Measurements from ENCODE around the gene PPP2R2B. TPM values are rescaled to one million over a fixed set of nuclear protein-coding genes. Genes with fewer than 3 reads are reported as not detected.

Gene PPP2R2B
- total and polyA plus RNA-seq, 2 donors (not counting 3 experiments of a cell fraction or from before 2014, with no cell fraction given), result not detected

DNA sequence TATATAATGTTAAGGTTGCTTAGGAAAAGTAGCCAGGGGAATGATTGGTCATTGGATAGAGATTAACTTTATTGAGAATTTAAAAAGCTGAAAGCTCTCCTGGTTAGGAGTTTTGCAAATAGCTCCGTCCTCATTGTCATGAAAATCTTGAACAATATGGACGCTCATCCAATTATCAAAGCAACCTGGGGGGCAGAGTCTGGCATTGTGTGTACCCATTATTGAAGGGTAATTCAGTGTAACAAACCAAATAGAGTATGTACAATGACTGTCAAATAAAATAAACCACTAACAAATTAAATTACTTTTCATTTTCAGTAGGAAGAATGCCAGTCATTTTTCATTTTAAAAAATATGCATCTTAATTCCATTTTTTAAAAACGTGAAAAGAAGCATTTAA lies 218.6 kb downstream of the PPP2R2B start:
- dilution Hi-C loops (cut with MboI; ENCODE audit: extremely low pct_ligation_motif_present, low sequenced_read_pairs) (no loop called here), intact Hi-C loops (cut with micrococcal nuclease) (loop anchor here (5.0 kb wide), 1 partner anchor 527 kb away; no protein-coding TSS in a partner anchor)
- TF ChIP-seq POLR2A (IDR thresholded peaks at IDR 0.05; ENCODE audit: low read depth, low read length) (no peak), FOS (IDR thresholded peaks at IDR 0.05; ENCODE audit: borderline replicate concordance, insufficient read depth, low read length) (no peak), POLR2AphosphoS5 (IDR thresholded peaks at IDR 0.05; ENCODE audit: insufficient read depth, low read depth, low read length) (no peak), JUN (IDR thresholded peaks at IDR 0.05; ENCODE audit: borderline replicate concordance, insufficient read depth, insufficient read length, low read depth) (no peak), MYC (IDR thresholded peaks at IDR 0.05; ENCODE audit: low read depth, low read length) (no peak), EZH2 (IDR thresholded peaks at IDR 0.05; ENCODE audit: borderline replicate concordance, low read depth, low read length, severe bottlenecking) (no peak), GATA2 (IDR thresholded peaks at IDR 0.05; ENCODE audit: insufficient read depth, insufficient read length, low read depth, low read length) (no peak)
- TF ChIP-seq, protein P1, sequence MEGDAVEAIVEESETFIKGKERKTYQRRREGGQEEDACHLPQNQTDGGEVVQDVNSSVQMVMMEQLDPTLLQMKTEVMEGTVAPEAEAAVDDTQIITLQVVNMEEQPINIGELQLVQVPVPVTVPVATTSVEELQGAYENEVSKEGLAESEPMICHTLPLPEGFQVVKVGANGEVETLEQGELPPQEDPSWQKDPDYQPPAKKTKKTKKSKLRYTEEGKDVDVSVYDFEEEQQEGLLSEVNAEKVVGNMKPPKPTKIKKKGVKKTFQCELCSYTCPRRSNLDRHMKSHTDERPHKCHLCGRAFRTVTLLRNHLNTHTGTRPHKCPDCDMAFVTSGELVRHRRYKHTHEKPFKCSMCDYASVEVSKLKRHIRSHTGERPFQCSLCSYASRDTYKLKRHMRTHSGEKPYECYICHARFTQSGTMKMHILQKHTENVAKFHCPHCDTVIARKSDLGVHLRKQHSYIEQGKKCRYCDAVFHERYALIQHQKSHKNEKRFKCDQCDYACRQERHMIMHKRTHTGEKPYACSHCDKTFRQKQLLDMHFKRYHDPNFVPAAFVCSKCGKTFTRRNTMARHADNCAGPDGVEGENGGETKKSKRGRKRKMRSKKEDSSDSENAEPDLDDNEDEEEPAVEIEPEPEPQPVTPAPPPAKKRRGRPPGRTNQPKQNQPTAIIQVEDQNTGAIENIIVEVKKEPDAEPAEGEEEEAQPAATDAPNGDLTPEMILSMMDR (IDR thresholded peaks at IDR 0.05; ENCODE audit: extremely low read depth in 1 of 2, insufficient read depth in 1 of 2, low read depth in 1 of 2, low read length in 2 of 2), result no peak
- TF ChIP-seq, protein P2, sequence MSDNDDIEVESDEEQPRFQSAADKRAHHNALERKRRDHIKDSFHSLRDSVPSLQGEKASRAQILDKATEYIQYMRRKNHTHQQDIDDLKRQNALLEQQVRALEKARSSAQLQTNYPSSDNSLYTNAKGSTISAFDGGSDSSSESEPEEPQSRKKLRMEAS (IDR thresholded peaks at IDR 0.05; ENCODE audit: insufficient read depth, insufficient read length), result no peak
- no peaks in the 10 kb centered on the region for H3K36me3 ChIP-seq (ENCODE audit: control insufficient read depth in 2 of 2, extremely low read depth in 1 of 2, insufficient read depth in 2 of 2, low read length in 2 of 2)
- BruUV-seq (replicated peaks), result no TSS peak
- no peak overlapping the region for H3K27ac ChIP-seq (ENCODE audit: insufficient read depth, low read depth, low read length)
- H3K9ac ChIP-seq (replicated peaks; ENCODE audit: extremely low read depth, insufficient read depth, low read length), result no peak overlapping the region
- H3K27me3 ChIP-seq (ENCODE audit: control insufficient read depth in 2 of 2, insufficient read depth in 2 of 2, low read length in 2 of 2), result no peaks in the 10 kb centered on the region
- CTCF ChIA-PET, result interaction anchor here (1.6 to 10.2 kb wide), 2 partner anchors 287 to 306 kb away, joined by 4 to 164 read pairs; no protein-coding TSS in a partner anchor
- POLR2A ChIA-PET, result no interaction called here
- H3K4me3 ChIP-seq (replicated peaks in 1 of 3; ENCODE audit: insufficient read depth in 1 of 3, low read depth in 1 of 3, low read length in 3 of 3), result no peak overlapping the region
- no peaks in the 10 kb centered on the region for H3K9me3 ChIP-seq (replicated peaks; ENCODE audit: control insufficient read depth, insufficient read depth, low read length)
- no peaks in the 10 kb centered on the region for H3K79me2 ChIP-seq (ENCODE audit: control insufficient read depth, insufficient read depth, low read length)
- FAIRE-seq (no peak), DNase-seq (ENCODE audit: low read depth, low spot score) (no peak)
- H3K4me1 ChIP-seq (ENCODE audit: control insufficient read depth, extremely low read depth, insufficient read depth, low read length), result no peaks in the 10 kb centered on the region
- no peak overlapping the region for H2AFZ ChIP-seq (ENCODE audit: low read depth, low read length)
- no peaks in the 10 kb centered on the region for H4K20me1 ChIP-seq (replicated peaks; ENCODE audit: control insufficient read depth, extremely low read depth, insufficient read depth, low read length)
- H3K4me2 ChIP-seq (ENCODE audit: insufficient read depth, low read length), result no peak overlapping the region
- no peaks in the 10 kb centered on the region for H3K9me1 ChIP-seq (replicated peaks; ENCODE audit: control insufficient read depth, extremely low read depth, insufficient read depth, low read length)
